IMR-90 (cell line): ENCODE data around the gene SLC4A9. TPM values are rescaled to one million over a fixed set of nuclear protein-coding genes. Genes with fewer than 3 reads are reported as not detected.

ENCODE experiments used
- ATAC-seq: fragments of 200-7000 bp; cut with Tn5 transposase; 2 replicates; pipeline ENCODE4 v1.9.1; 2020; ENCODE audit warnings: low read depth, mild to moderate bottlenecking, moderate library complexity
- BruUV-seq: library from RNA; stranded (reverse); fragments of 400-500 nt; replicated peaks from 2 replicates; lab custom pipeline; 2021; lab: Mats Ljungman, UMichigan
- CTCF ChIA-PET: fragments of 300-600 bp; formaldehyde crosslinking; extraction: SDS; loops from one replicate; lab custom pipeline; 2021; ENCODE audit warnings: antibody characterized with exemption; lab: Yijun Ruan, JAX
- POLR2A ChIA-PET: fragments of 300-600 bp; sonication (Branson Sonifier 250); formaldehyde crosslinking; loops from one replicate; lab custom pipeline; 2022; ENCODE audit warnings: antibody characterized with exemption; ENCODE audit not compliant: unreplicated experiment; lab: Charles Lee
- DNase-seq: peaks from one replicate; pipeline ENCODE4 v3.0.0; 2013
- H2AFZ ChIP-seq: replicated peaks from 2 replicates; pipeline ENCODE3; 2013; ENCODE audit warnings: low read length, mild to moderate bottlenecking; ENCODE audit not compliant: poor library complexity
- H2AK5ac ChIP-seq: 2 replicates; pipeline ENCODE4 v1.6.1; 2013; ENCODE audit warnings: low read depth, low read length, inconsistent platforms
- H2AK9ac ChIP-seq: replicated peaks from 2 replicates; pipeline ENCODE3; 2013; ENCODE audit warnings: mild to moderate bottlenecking, low read depth, low read length, moderate library complexity; ENCODE audit not compliant: poor library complexity
- H2BK120ac ChIP-seq: 2 replicates; pipeline ENCODE4 v1.6.1; 2013; ENCODE audit warnings: low read depth, low read length, inconsistent platforms
- H2BK15ac ChIP-seq: 3 replicates; pipeline ENCODE4 v1.6.1; 2013; ENCODE audit warnings: low read depth, low read length, inconsistent platforms
- H2BK20ac ChIP-seq: 2 replicates; pipeline ENCODE4 v1.6.1; 2013; ENCODE audit warnings: low read depth, mild to moderate bottlenecking, inconsistent platforms, low read length, moderate library complexity
- H2BK5ac ChIP-seq: 2 replicates; pipeline ENCODE4 v1.6.1; 2013; ENCODE audit warnings: mild to moderate bottlenecking, low read depth, low read length, inconsistent platforms; ENCODE audit not compliant: poor library complexity, severe bottlenecking
- H3K14ac ChIP-seq: replicated peaks from 2 replicates; pipeline ENCODE4 v1.6.1; 2013; ENCODE audit warnings: low read depth, low read length, inconsistent platforms
- H3K18ac ChIP-seq: 2 replicates; pipeline ENCODE4 v1.6.1; 2013; ENCODE audit warnings: low read depth, low read length, control low read depth
- H3K23ac ChIP-seq: 2 replicates; pipeline ENCODE4 v1.6.1; 2013; ENCODE audit warnings: low read depth, low read length, inconsistent platforms
- H3K27ac ChIP-seq: 2 replicates; pipeline ENCODE4 v1.5.1; 2013; ENCODE audit warnings: mild to moderate bottlenecking, control low read depth, low read length; ENCODE audit not compliant: insufficient read depth
- H3K27me3 ChIP-seq: 2 replicates; pipeline ENCODE4 v1.6.1; 2013; ENCODE audit warnings: low read length; ENCODE audit not compliant: control insufficient read depth, insufficient read depth
- H3K36me3 ChIP-seq: 2 replicates; pipeline ENCODE4 v1.6.1; 2013; ENCODE audit warnings: low read length, mixed read lengths; ENCODE audit not compliant: control insufficient read depth, insufficient read depth
- H3K4ac ChIP-seq: 2 replicates; pipeline ENCODE4 v1.6.1; 2013; ENCODE audit warnings: low read depth, low read length, inconsistent platforms
- H3K4me1 ChIP-seq: 2 replicates; pipeline ENCODE4 v1.6.1; 2013; ENCODE audit warnings: low read length, mixed read lengths; ENCODE audit not compliant: control insufficient read depth, insufficient read depth
- H3K4me2 ChIP-seq: 2 replicates; pipeline ENCODE4 v1.6.1; 2013; ENCODE audit warnings: low read depth, mild to moderate bottlenecking, control low read depth, low read length, moderate library complexity
- H3K4me3 ChIP-seq: 2 replicates; pipeline ENCODE4 v1.5.1; 2013; ENCODE audit warnings: low read depth, mild to moderate bottlenecking, control low read depth, low read length, moderate library complexity; ENCODE audit not compliant: insufficient read depth
- H3K56ac ChIP-seq: 2 replicates; pipeline ENCODE4 v1.6.1; 2013; ENCODE audit warnings: low read length, inconsistent platforms; ENCODE audit not compliant: insufficient read depth; ENCODE audit errors: extremely low read depth
- H3K79me1 ChIP-seq, 2 experiments: 2 replicates each; pipeline ENCODE4 v1.6.1; 2013; ENCODE audit warnings: low read length in 2 of 2, inconsistent platforms in 1 of 2, low read depth in 1 of 2
- H3K9ac ChIP-seq: 2 replicates; pipeline ENCODE4 v1.6.1; 2013; ENCODE audit warnings: low read depth, low read length, control low read depth
- H3K9me1 ChIP-seq: 2 replicates; pipeline ENCODE4 v1.6.1; 2013; ENCODE audit warnings: low read length, inconsistent platforms; ENCODE audit not compliant: insufficient read depth
- H3K9me3 ChIP-seq: 2 replicates; pipeline ENCODE4 v1.6.1; 2013; ENCODE audit warnings: low read length; ENCODE audit not compliant: control insufficient read depth, insufficient read depth
- H4K20me1 ChIP-seq: 2 replicates; pipeline ENCODE4 v1.6.1; 2013; ENCODE audit warnings: low read length, inconsistent platforms; ENCODE audit not compliant: insufficient read depth
- H4K5ac ChIP-seq: 2 replicates; pipeline ENCODE4 v1.6.1; 2013; ENCODE audit warnings: mild to moderate bottlenecking, low read depth, low read length, control low read depth
- H4K8ac ChIP-seq, 2 experiments: 2 replicates each; pipeline ENCODE4 v1.6.1; 2013; ENCODE audit warnings: low read depth in 2 of 2, low read length in 2 of 2, control low read depth in 1 of 2, inconsistent platforms in 1 of 2
- H4K91ac ChIP-seq: 2 replicates; pipeline ENCODE4 v1.6.1; 2013; ENCODE audit warnings: low read depth, low read length, inconsistent platforms; ENCODE audit not compliant: insufficient read depth
- BHLHE40 ChIP-seq: fragments of 150-350 bp; IDR thresholded peaks from 2 replicates; pipeline ENCODE4 v1.6.1; 2016; ENCODE audit warnings: mild to moderate bottlenecking, low read depth, low read length
- CEBPB ChIP-seq: IDR thresholded peaks from 2 replicates; pipeline ENCODE4 v1.6.1; 2012; ENCODE audit warnings: low read depth, low read length, improper control_type of control experiment
- CHD1 ChIP-seq: IDR thresholded peaks from 2 replicates; pipeline ENCODE4 v1.6.1; 2012; ENCODE audit warnings: low read depth, low read length, improper control_type of control experiment
- CTCF ChIP-seq: conservative IDR thresholded peaks from 2 replicates; pipeline ENCODE4 v1.5.1; 2012; ENCODE audit warnings: mild to moderate bottlenecking, low read depth, low read length, improper control_type of control experiment
- ELK1 ChIP-seq: fragments of 150-350 bp; IDR thresholded peaks from 2 replicates; pipeline ENCODE4 v1.6.1; 2016; ENCODE audit warnings: low read depth, mild to moderate bottlenecking, low read length, moderate library complexity, borderline replicate concordance
- FOS ChIP-seq: fragments of 150-350 bp; IDR thresholded peaks from 2 replicates; pipeline ENCODE4 v1.6.1; 2016; ENCODE audit warnings: low read depth, low read length
- MAFK ChIP-seq: IDR thresholded peaks from 2 replicates; pipeline ENCODE4 v1.6.1; 2012; ENCODE audit warnings: low read depth, low read length, improper control_type of control experiment
- MAZ ChIP-seq: IDR thresholded peaks from 2 replicates; pipeline ENCODE4 v1.6.1; 2012; ENCODE audit warnings: low read depth, mild to moderate bottlenecking, low read length, improper control_type of control experiment, moderate library complexity, borderline replicate concordance
- MXI1 ChIP-seq: IDR thresholded peaks from 2 replicates; pipeline ENCODE4 v1.6.1; 2012; ENCODE audit warnings: low read depth, mild to moderate bottlenecking, low read length, moderate library complexity, borderline replicate concordance
- NFE2L2 ChIP-seq: fragments of 150-350 bp; IDR thresholded peaks from 2 replicates; pipeline ENCODE4 v1.6.1; 2016; ENCODE audit warnings: low read depth, mild to moderate bottlenecking, low read length
- POLR2A ChIP-seq: IDR thresholded peaks from 2 replicates; pipeline ENCODE4 v1.6.1; 2012; ENCODE audit warnings: mild to moderate bottlenecking, low read depth, low read length
- RAD21 ChIP-seq: IDR thresholded peaks from 2 replicates; pipeline ENCODE4 v1.6.1; 2012; ENCODE audit warnings: low read length, improper control_type of control experiment
- RCOR1 ChIP-seq: IDR thresholded peaks from 2 replicates; pipeline ENCODE4 v1.6.1; 2012; ENCODE audit warnings: mild to moderate bottlenecking, low read length, improper control_type of control experiment; ENCODE audit not compliant: insufficient replicate concordance
- RFX5 ChIP-seq: IDR thresholded peaks from 2 replicates; pipeline ENCODE4 v1.8.0; 2012; ENCODE audit warnings: low read depth, mild to moderate bottlenecking, low read length, moderate library complexity
- SMC3 ChIP-seq: fragments of 150-350 bp; IDR thresholded peaks from 2 replicates; pipeline ENCODE4 v1.6.1; 2016; ENCODE audit warnings: low read depth, mild to moderate bottlenecking, antibody characterized with exemption, low read length, moderate library complexity
- USF2 ChIP-seq: fragments of 150-350 bp; IDR thresholded peaks from 2 replicates; pipeline ENCODE4 v1.6.1; 2017; ENCODE audit warnings: mild to moderate bottlenecking, antibody characterized with exemption, low read length, low read depth
- WGBS, 2 experiments: methylation state at CpG; one replicate each; pipeline versions ENCODE4 v1.1.5 to v1.1.7; 2013; ENCODE audit warnings: missing lambda C conversion rate in 2 of 2; ENCODE audit not compliant: insufficient read length in 1 of 2; ENCODE audit errors: extremely low coverage in 2 of 2; 5-methylcytosine and 5-hydroxymethylcytosine counted together
- dilution Hi-C: fragments of 300-500 bp; cut with HindIII; formaldehyde crosslinking; loops from one replicate; pipeline ENCODE4 v1.14.3; 2018; ENCODE audit warnings: low sequenced_read_pairs; ENCODE audit not compliant: unreplicated experiment
- in situ Hi-C: fragments of 300-500 bp; cut with MboI; formaldehyde crosslinking; loops from 3 replicates; pipeline ENCODE4 v1.14.3; 2019; ENCODE audit warnings: low sequenced_read_pairs, inconsistent platforms, mixed read lengths
- intact Hi-C: fragments of 100-400 bp; cut with micrococcal nuclease; formaldehyde crosslinking; loops from 2 replicates; pipeline ENCODE4 v1.10.0; 2022
- polyA plus RNA-seq, 3 experiments: library from polyadenylated mRNA; depleted of rRNA; stranded (reverse); fragments of >200 nt; gene quantifications; 2 replicates each; pipeline ENCODE4 v1.2.3, GENCODE V29; 2012; ENCODE audit warnings: low replicate concordance in 1 of 3
- total RNA-seq: library from RNA; depleted of rRNA; stranded (reverse); fragments of >200 nt; gene quantifications from 2 replicates; pipeline ENCODE4 v1.2.3, GENCODE V29; 2012

Gene SLC4A9
- total and polyA plus RNA-seq, 2 of the 4 experiments (the other 2 are of a cell fraction): not detected

GRCh38 chr5:140331638-140332037 lies 28.4 kb upstream of the SLC4A9 start:
- Histone ChIP-seq H3K36me3 (peaks cover 16% of the 10 kb centered on the region), H3K9me1 (peaks cover 9% of the 10 kb centered on the region), H3K9me3 (no peaks in the 10 kb centered on the region), H3K4me3 (no peak overlapping the region), H4K8ac (no peak overlapping the region), H3K27me3 (no peaks in the 10 kb centered on the region), H2AFZ (no peak overlapping the region), H3K4ac (no peak overlapping the region), H3K9ac (no peak overlapping the region), H3K14ac (no peak overlapping the region), H4K20me1 (no peaks in the 10 kb centered on the region; the same call in 1 of the 2 replicates), H3K4me1 (peaks cover 5% of the 10 kb centered on the region), H3K4me2 (no peak overlapping the region), H2BK5ac (no peak overlapping the region), H4K5ac (no peak overlapping the region), H3K27ac (no peak overlapping the region), H2AK5ac (no peak overlapping the region), H3K56ac (no peak overlapping the region), H2AK9ac (no peak overlapping the region), H4K91ac (no peak overlapping the region), H2BK20ac (no peak overlapping the region), H3K79me1 (peaks cover 8 to 10% of the 10 kb centered on the region in 2 experiments; a peak in 2 of 4 replicates), H3K23ac (no peak overlapping the region), H3K18ac (no peak overlapping the region), H2BK15ac (no peak overlapping the region), H2BK120ac (no peak overlapping the region)
- ChIA-PET CTCF (no interaction called here), POLR2A (no interaction called here)
- dilution Hi-C loops (no loop called here), in situ Hi-C loops (no loop called here), intact Hi-C loops (no loop called here)
- BruUV-seq: no TSS peak
- no peak for DNase-seq
- no peak for TF ChIP-seq CTCF
- no peak for TF ChIP-seq RFX5
- no peak for TF ChIP-seq MAZ
- TF ChIP-seq MXI1: no peak
- no peak for TF ChIP-seq MAFK
- no peak for TF ChIP-seq FOS
- no peak for TF ChIP-seq USF2
- TF ChIP-seq CEBPB: no peak
- no peak for TF ChIP-seq RAD21
- no peak for TF ChIP-seq NFE2L2
- no peak for TF ChIP-seq CHD1
- no peak for TF ChIP-seq RCOR1
- TF ChIP-seq POLR2A: no peak
- no peak for TF ChIP-seq SMC3
- TF ChIP-seq BHLHE40: no peak
- no peak for TF ChIP-seq ELK1
- WGBS, 2 experiments: no CpG with 5 or more reads among the region's 1 CpG
- ATAC-seq: no peak
